Loucy (cell line): ENCODE data around the gene SGK2.

Experiments used
- EZH2phosphoT487 ChIP-seq: fragments of 200-600 bp; IDR thresholded peaks from 2 replicates; pipeline ENCODE4 v1.6.1; 2018; ENCODE audit warnings: antibody characterized with exemption, mild to moderate bottlenecking, moderate library complexity, borderline replicate concordance
- TF ChIP-seq, protein P1 (sequence below): fragments of 200-600 bp; sonication (generic); conservative IDR thresholded peaks from 2 replicates; pipeline ENCODE4 v1.5.1; 2014; ENCODE audit warnings: mild to moderate bottlenecking, antibody characterized with exemption, low read length

DNA sequence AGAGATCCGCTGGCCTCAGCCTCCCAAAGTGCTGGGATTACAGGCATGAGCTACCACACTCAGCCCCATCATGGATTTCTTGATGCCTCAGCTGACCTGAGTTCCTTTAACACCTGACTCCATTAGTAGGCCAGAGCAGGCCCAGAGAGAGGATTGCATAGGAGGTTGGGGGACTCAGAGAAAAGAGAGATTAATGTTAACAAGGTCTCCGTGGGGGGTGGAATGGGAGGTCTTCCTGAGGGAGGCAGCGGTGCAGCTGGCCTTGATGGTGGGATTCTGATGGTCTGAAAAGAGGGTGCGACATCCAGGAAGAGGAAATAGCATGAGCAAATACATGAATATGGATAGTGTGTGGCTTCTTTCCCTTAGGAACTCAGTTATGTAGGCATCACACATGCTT lies 9.9 kb downstream of the SGK2 start:
- TF ChIP-seq, protein P1, sequence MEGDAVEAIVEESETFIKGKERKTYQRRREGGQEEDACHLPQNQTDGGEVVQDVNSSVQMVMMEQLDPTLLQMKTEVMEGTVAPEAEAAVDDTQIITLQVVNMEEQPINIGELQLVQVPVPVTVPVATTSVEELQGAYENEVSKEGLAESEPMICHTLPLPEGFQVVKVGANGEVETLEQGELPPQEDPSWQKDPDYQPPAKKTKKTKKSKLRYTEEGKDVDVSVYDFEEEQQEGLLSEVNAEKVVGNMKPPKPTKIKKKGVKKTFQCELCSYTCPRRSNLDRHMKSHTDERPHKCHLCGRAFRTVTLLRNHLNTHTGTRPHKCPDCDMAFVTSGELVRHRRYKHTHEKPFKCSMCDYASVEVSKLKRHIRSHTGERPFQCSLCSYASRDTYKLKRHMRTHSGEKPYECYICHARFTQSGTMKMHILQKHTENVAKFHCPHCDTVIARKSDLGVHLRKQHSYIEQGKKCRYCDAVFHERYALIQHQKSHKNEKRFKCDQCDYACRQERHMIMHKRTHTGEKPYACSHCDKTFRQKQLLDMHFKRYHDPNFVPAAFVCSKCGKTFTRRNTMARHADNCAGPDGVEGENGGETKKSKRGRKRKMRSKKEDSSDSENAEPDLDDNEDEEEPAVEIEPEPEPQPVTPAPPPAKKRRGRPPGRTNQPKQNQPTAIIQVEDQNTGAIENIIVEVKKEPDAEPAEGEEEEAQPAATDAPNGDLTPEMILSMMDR = no peak
- TF ChIP-seq EZH2phosphoT487 = no peak
